H1 (cell line): ENCODE results near the gene ADRA2B. TPM values are rescaled to one million over a fixed set of nuclear protein-coding genes. Genes with fewer than 3 reads are reported as not detected.

Source experiments
- CTCF ChIA-PET: fragments of 300-600 bp; sonication (Branson Sonifier 250); formaldehyde crosslinking; loops from one replicate; lab custom pipeline; 2021; ENCODE audit not compliant: partially characterized antibody; lab: Charles Lee
- POLR2A ChIA-PET: fragments of 300-600 bp; sonication (Branson Sonifier 250); formaldehyde crosslinking; loops from one replicate; lab custom pipeline; 2021; ENCODE audit warnings: inconsistent platforms; ENCODE audit not compliant: partially characterized antibody; lab: Charles Lee
- DNase-seq, 2 experiments: peaks; one replicate each; pipeline versions ENCODE4 v3.0.0 to v3.0.0-alpha.2; 2010 to 2022; ENCODE audit warnings: low spot score in 2 of 2, low read depth in 1 of 2, mixed read lengths in 1 of 2
- FAIRE-seq: peaks from 2 replicates; lab custom pipeline; 2011; peaks lifted over from hg19 to GRCh38; lab: Jason Lieb, UNC
- H2AFZ ChIP-seq: 2 replicates; pipeline ENCODE4 v1.8.1; 2012; ENCODE audit warnings: low read length, inconsistent platforms
- H2AK5ac ChIP-seq: 2 replicates; pipeline ENCODE4 v1.6.1; 2013; ENCODE audit warnings: low read depth, low read length
- H2BK120ac ChIP-seq: replicated peaks from 2 replicates; pipeline ENCODE3; 2013; ENCODE audit warnings: low read depth, low read length, inconsistent platforms
- H2BK12ac ChIP-seq: 2 replicates; pipeline ENCODE4 v1.6.1; 2013; ENCODE audit warnings: low read depth, low read length
- H2BK15ac ChIP-seq: 2 replicates; pipeline ENCODE4 v1.6.1; 2013; ENCODE audit warnings: low read length
- H2BK20ac ChIP-seq: 2 replicates; pipeline ENCODE4 v1.6.1; 2013; ENCODE audit warnings: low read length
- H2BK5ac ChIP-seq: 2 replicates; pipeline ENCODE4 v1.6.1; 2013; ENCODE audit warnings: low read depth, low read length
- H3K14ac ChIP-seq: 2 replicates; pipeline ENCODE4 v1.6.1; 2013; ENCODE audit warnings: inconsistent platforms; ENCODE audit not compliant: insufficient read length
- H3K18ac ChIP-seq: 2 replicates; pipeline ENCODE4 v1.6.1; 2013; ENCODE audit warnings: low read length; ENCODE audit errors: extremely low read depth
- H3K23ac ChIP-seq: 2 replicates; pipeline ENCODE4 v1.6.1; 2013; ENCODE audit warnings: inconsistent platforms; ENCODE audit not compliant: insufficient read length
- H3K23me2 ChIP-seq: 2 replicates; pipeline ENCODE4 v1.6.1; 2013; ENCODE audit warnings: low read depth, low read length
- H3K27ac ChIP-seq: 2 replicates; pipeline ENCODE4 v1.6.1; 2011; ENCODE audit warnings: low read depth, low read length, inconsistent platforms
- H3K27me3 ChIP-seq, 4 experiments: replicated peaks in 1 of 4; 1 replicate in 1 of 4; 2 replicates in 3 of 4; pipeline versions ENCODE4 v1.6.1 to v1.8.1; 2011 to 2013; ENCODE audit warnings: low read length in 3 of 4, mild to moderate bottlenecking in 3 of 4, inconsistent platforms in 2 of 4, mixed read lengths in 2 of 4, moderate library complexity in 1 of 4; ENCODE audit not compliant: control insufficient read depth in 3 of 4, insufficient read depth in 3 of 4; ENCODE audit errors: extremely low read depth in 1 of 4
- H3K36me3 ChIP-seq, 4 experiments: 2 replicates each; pipeline versions ENCODE4 v1.6.1 to v1.8.1; 2011 to 2013; ENCODE audit warnings: mild to moderate bottlenecking in 4 of 4, low read length in 3 of 4, moderate library complexity in 2 of 4, control low read depth in 1 of 4, inconsistent platforms in 1 of 4; ENCODE audit not compliant: insufficient read depth in 4 of 4, control insufficient read depth in 2 of 4
- H3K4ac ChIP-seq: replicated peaks from 2 replicates; pipeline ENCODE3; 2013; ENCODE audit warnings: low read length, low read depth, mixed read lengths, inconsistent platforms; ENCODE audit not compliant: insufficient read length
- H3K4me1 ChIP-seq, 4 experiments: replicated peaks in 1 of 4; 1 replicate in 1 of 4; 2 replicates in 3 of 4; pipeline versions ENCODE4 v1.6.1 to v1.8.1; 2011 to 2013; ENCODE audit warnings: low read length in 3 of 4, inconsistent platforms in 2 of 4, mixed read lengths in 1 of 4; ENCODE audit not compliant: insufficient read depth in 4 of 4, control insufficient read depth in 3 of 4
- H3K4me2 ChIP-seq, 2 experiments: 2 replicates each; pipeline versions ENCODE4 v1.6.1 to v1.8.1; 2011 to 2013; ENCODE audit warnings: low read depth in 2 of 2, low read length in 2 of 2, control low read depth in 1 of 2, inconsistent platforms in 1 of 2, mild to moderate bottlenecking in 1 of 2; ENCODE audit not compliant: insufficient read depth in 1 of 2
- H3K4me3 ChIP-seq, 4 experiments: fragments of 200-600, 300-600 bp in 1 of 4; sonication (generic), shearing (Covaris generic), sonication (Bioruptor Twin) in 1 of 4; 2 replicates each; pipeline versions ENCODE4 v1.5.1 to v1.8.1; 2011 to 2016; ENCODE audit warnings: low read length in 4 of 4, low read depth in 3 of 4, control low read depth in 2 of 4, inconsistent platforms in 2 of 4, mild to moderate bottlenecking in 2 of 4, mixed read lengths in 1 of 4, moderate library complexity in 1 of 4; ENCODE audit not compliant: insufficient read depth in 2 of 4; ENCODE audit errors: extremely low read depth in 1 of 4
- H3K56ac ChIP-seq: replicated peaks from 2 replicates; pipeline ENCODE3; 2013; ENCODE audit warnings: low read depth, mild to moderate bottlenecking, mixed read lengths, low read length, inconsistent platforms; ENCODE audit not compliant: insufficient read length
- H3K79me1 ChIP-seq: 2 replicates; pipeline ENCODE4 v1.6.1; 2013; ENCODE audit warnings: low read depth, low read length, control low read depth
- H3K79me2 ChIP-seq, 2 experiments: 2 replicates each; pipeline versions ENCODE4 v1.6.1 to v1.8.1; 2012 to 2013; ENCODE audit warnings: low read length in 2 of 2, mild to moderate bottlenecking in 2 of 2, inconsistent platforms in 1 of 2; ENCODE audit not compliant: insufficient read depth in 2 of 2, control insufficient read depth in 1 of 2
- H3K9ac ChIP-seq, 4 experiments: replicated peaks in 1 of 4; 1 replicate in 1 of 4; 2 replicates in 3 of 4; pipeline versions ENCODE4 v1.6.1 to v1.8.1; 2011 to 2013; ENCODE audit warnings: low read depth in 3 of 4, low read length in 3 of 4, control low read depth in 2 of 4, mild to moderate bottlenecking in 2 of 4, moderate library complexity in 2 of 4, inconsistent platforms in 1 of 4; ENCODE audit errors: extremely low read depth in 1 of 4
- H3K9me3 ChIP-seq, 2 experiments: 2 replicates each; pipeline versions ENCODE4 v1.6.1 to v1.8.1; 2012 to 2013; ENCODE audit warnings: mild to moderate bottlenecking in 2 of 2, moderate library complexity in 2 of 2, control low read depth in 1 of 2, inconsistent platforms in 1 of 2, low read depth in 1 of 2, low read length in 1 of 2, mixed read lengths in 1 of 2; ENCODE audit not compliant: insufficient read depth in 2 of 2
- H4K20me1 ChIP-seq, 2 experiments: replicated peaks in 1 of 2; 2 replicates each; pipeline versions ENCODE3 to v1.8.1; 2011 to 2013; ENCODE audit warnings: inconsistent platforms in 2 of 2, low read length in 2 of 2, mild to moderate bottlenecking in 1 of 2; ENCODE audit not compliant: insufficient read depth in 2 of 2, control insufficient read depth in 1 of 2
- H4K5ac ChIP-seq: 2 replicates; pipeline ENCODE4 v1.6.1; 2013; ENCODE audit warnings: low read length, low read depth, mixed read lengths, inconsistent platforms; ENCODE audit not compliant: insufficient read length
- H4K8ac ChIP-seq: 2 replicates; pipeline ENCODE4 v1.8.0; 2013; ENCODE audit warnings: mild to moderate bottlenecking, moderate library complexity, low read length, inconsistent platforms; ENCODE audit not compliant: insufficient read depth; ENCODE audit errors: extremely low read depth
- H4K91ac ChIP-seq: replicated peaks from 2 replicates; pipeline ENCODE3; 2013; ENCODE audit warnings: low read length, mixed read lengths, inconsistent platforms; ENCODE audit not compliant: insufficient read length
- CHD2 ChIP-seq: IDR thresholded peaks from 2 replicates; pipeline ENCODE4 v1.6.1; 2012; ENCODE audit warnings: low read length, improper control_type of control experiment
- CTBP2 ChIP-seq: IDR thresholded peaks from 2 replicates; pipeline ENCODE4 v1.7.0; 2011; ENCODE audit warnings: borderline replicate concordance, mild to moderate bottlenecking, moderate library complexity, mixed read lengths, low read length; ENCODE audit not compliant: insufficient read depth, insufficient read length
- E2F6 ChIP-seq: IDR thresholded peaks from 2 replicates; pipeline ENCODE4 v1.6.1; 2012; ENCODE audit warnings: inconsistent platforms
- EP300 ChIP-seq, 2 experiments: IDR thresholded peaks; 1 replicate in 1 of 2; 2 replicates in 1 of 2; pipeline ENCODE4 v1.6.1; 2011 to 2012; ENCODE audit warnings: low read depth in 2 of 2, low read length in 2 of 2, mild to moderate bottlenecking in 2 of 2, borderline replicate concordance in 1 of 2, inconsistent platforms in 1 of 2, moderate library complexity in 1 of 2
- GTF2F1 ChIP-seq: IDR thresholded peaks from 2 replicates; pipeline ENCODE4 v1.6.1; 2012; ENCODE audit warnings: low read depth, low read length, improper control_type of control experiment, borderline replicate concordance
- PHF8 ChIP-seq: fragments of 200-600 bp; sonication (generic); conservative IDR thresholded peaks from 2 replicates; pipeline ENCODE4 v1.7.1; 2012; ENCODE audit warnings: low read depth, mild to moderate bottlenecking, inconsistent platforms, low read length, moderate library complexity
- POLR2A ChIP-seq, 2 experiments: IDR thresholded peaks; 1 replicate in 1 of 2; 2 replicates in 1 of 2; pipeline ENCODE4 v1.6.1; 2011; ENCODE audit warnings: low read depth in 2 of 2, low read length in 2 of 2, mild to moderate bottlenecking in 2 of 2; ENCODE audit errors: control extremely low read depth in 1 of 2
- POLR2AphosphoS5 ChIP-seq: IDR thresholded peaks from 2 replicates; pipeline ENCODE4 v1.6.1; 2011; ENCODE audit warnings: low read depth, low read length
- RAD21 ChIP-seq, 2 experiments: IDR thresholded peaks in 1 of 2; conservative IDR thresholded peaks in 1 of 2; 2 replicates each; pipeline ENCODE4 v1.6.1; 2011; ENCODE audit warnings: low read depth in 2 of 2, low read length in 2 of 2, improper control_type of control experiment in 1 of 2, inconsistent platforms in 1 of 2, mild to moderate bottlenecking in 1 of 2, moderate library complexity in 1 of 2
- RXRA ChIP-seq: IDR thresholded peaks from 2 replicates; pipeline ENCODE4 v1.6.1; 2011; ENCODE audit warnings: low read depth, mild to moderate bottlenecking, low read length, moderate library complexity; ENCODE audit not compliant: insufficient read depth
- TBP ChIP-seq: IDR thresholded peaks from 2 replicates; pipeline ENCODE4 v1.6.1; 2011; ENCODE audit warnings: low read depth, low read length, improper control_type of control experiment
- WGBS, 2 experiments: shearing (Covaris generic) in 1 of 2; methylation state at CpG; one replicate each; pipeline versions ENCODE4 v1.1.6 to v1.1.7; 2013 to 2015; ENCODE audit warnings: low lambda C conversion rate in 2 of 2, mixed read lengths in 2 of 2, inconsistent platforms in 1 of 2, low coverage in 1 of 2, missing lambda C conversion rate in 1 of 2; ENCODE audit not compliant: insufficient replicate concordance in 2 of 2, insufficient coverage in 1 of 2, insufficient read length in 1 of 2; ENCODE audit errors: extremely low coverage in 1 of 2, missing lambda C conversion rate in 1 of 2; 5-methylcytosine and 5-hydroxymethylcytosine counted together
- polyA plus RNA-seq, 7 experiments: library from polyadenylated mRNA; depleted of rRNA in 3 of 7; stranded (reverse) in 5 of 7; unstranded in 2 of 7; fragments of >200 nt in 5 of 7; fragments of 200-250 nt in 2 of 7; gene quantifications; 1 replicate in 5 of 7; 2 replicates in 1 of 7; 4 replicates in 1 of 7; pipeline versions ENCODE4 v1.2.1 to v1.2.3, GENCODE V29; 2011 to 2013; ENCODE audit warnings: missing spikeins in 2 of 7, mixed read lengths in 2 of 7
- total RNA-seq: library from RNA; stranded (reverse); fragmentation: NEBNext Ultra II Directional; extraction: Animal tissue kit (Norgen Biotek cat#: 25700); gene quantifications from 2 replicates; pipeline ENCODE4 v1.2.1, GENCODE V29; 2021

Gene ADRA2B
- total and polyA plus RNA-seq, 2 of the 8 experiments (the other 6 are each of a cell fraction or from before 2014, with no cell fraction given): 5.8 to 6.5 TPM

- ChIA-PET POLR2A (no interaction called here), CTCF (interaction anchor here (0.6 to 1.2 kb wide), 3 partner anchors 27 to 63 kb away, joined by 3 to 4 read pairs (median 3); no protein-coding TSS in a partner anchor)
- FAIRE-seq (no peak), DNase-seq (no peak)
- Histone ChIP-seq H3K9ac (no peak overlapping the region), H3K79me2 (no peaks in the 10 kb centered on the region), H3K9me3 (no peaks in the 10 kb centered on the region), H2AFZ (no peak overlapping the region), H3K27ac (no peak overlapping the region), H4K5ac (no peak overlapping the region), H4K91ac (no peak overlapping the region), H3K18ac (no peak overlapping the region), H3K14ac (no peak overlapping the region), H3K79me1 (no peaks in the 10 kb centered on the region), H3K4ac (no peak overlapping the region), H3K23me2 (no peaks in the 10 kb centered on the region), H2BK120ac (no peak overlapping the region), H4K20me1 (no peaks in the 10 kb centered on the region), H2BK20ac (no peak overlapping the region), H3K4me3 (no peak overlapping the region), H2BK15ac (no peak overlapping the region), H3K4me1 (peaks cover 0 to 9% (median 4%) of the 10 kb centered on the region in 4 experiments; a peak in 2 of 7 replicates), H4K8ac (peak overlapping the region; percentile 18; the same call in 1 of the 2 replicates), H3K36me3 (no peaks in the 10 kb centered on the region), H2BK12ac (no peak overlapping the region), H3K4me2 (no peak overlapping the region), H2BK5ac (no peak overlapping the region), H3K27me3 (no peaks in the 10 kb centered on the region), H3K56ac (no peak overlapping the region), H3K23ac (no peak overlapping the region), H2AK5ac (no peak overlapping the region)
- WGBS, 2 experiments: 91% methylated on average over 8 of the region's 12 CpGs; no CpG with 5 or more reads in 1 of the 2 experiments
- TF ChIP-seq RAD21 (IDR thresholded peaks at IDR 0.05 in 1 of 2, conservative IDR thresholded peaks at IDR 0.05 in 1 of 2; ENCODE audit: low read depth in 2 of 2, low read length in 2 of 2): no peak
- no peak for TF ChIP-seq POLR2AphosphoS5
- TF ChIP-seq PHF8: no peak
- TF ChIP-seq CTBP2: no peak
- no peak for TF ChIP-seq E2F6
- no peak for TF ChIP-seq CHD2
- no peak for TF ChIP-seq EP300 (IDR thresholded peaks at IDR 0.05; ENCODE audit: borderline replicate concordance in 1 of 2, low read depth in 2 of 2, low read length in 2 of 2)
- TF ChIP-seq GTF2F1: no peak
- no peak for TF ChIP-seq TBP
- TF ChIP-seq RXRA: no peak
- TF ChIP-seq POLR2A (IDR thresholded peaks at IDR 0.05; ENCODE audit: control extremely low read depth in 1 of 2, low read depth in 2 of 2, low read length in 2 of 2): no peak
These were observed 30.6 kb downstream of the ADRA2B start for GRCh38 chr2:96085541-96086355.
